Neural cell (in vitro differentiated cells): ENCODE results near the gene TTN.

ENCODE experiments used
- CTCF ChIP-seq: fragments of 450-650 bp; IDR thresholded peaks from 2 replicates; pipeline ENCODE4 v1.5.1; 2014; ENCODE audit warnings: antibody characterized with exemption, mild to moderate bottlenecking, moderate library complexity; ENCODE audit not compliant: poor library complexity, severe bottlenecking
- RAD21 ChIP-seq: fragments of 450-650 bp; conservative IDR thresholded peaks from 2 replicates; pipeline ENCODE4 v1.6.1; 2014; ENCODE audit warnings: antibody characterized with exemption, mild to moderate bottlenecking, moderate library complexity

- TF ChIP-seq RAD21: no peak
- no peak for TF ChIP-seq CTCF
Measured at GRCh38 chr2:178756343-178756742, 50.9 kb downstream of the TTN start.
